Middle frontal gyrus (tissue), 1 donor: ENCODE results near the gene ATP5ME.
"Not testable (repeated sequence)": the region's sequence is repeated elsewhere in the genome, so short reads cannot be mapped to it uniquely, and the experiment has no call there.

Experiments used
- DNase-seq: peaks from one replicate; pipeline ENCODE4 v3.0.0-alpha.2; 2015; ENCODE audit warnings: low spot score; ENCODE audit errors: extremely low spot score

ATP5ME gene

DNA sequence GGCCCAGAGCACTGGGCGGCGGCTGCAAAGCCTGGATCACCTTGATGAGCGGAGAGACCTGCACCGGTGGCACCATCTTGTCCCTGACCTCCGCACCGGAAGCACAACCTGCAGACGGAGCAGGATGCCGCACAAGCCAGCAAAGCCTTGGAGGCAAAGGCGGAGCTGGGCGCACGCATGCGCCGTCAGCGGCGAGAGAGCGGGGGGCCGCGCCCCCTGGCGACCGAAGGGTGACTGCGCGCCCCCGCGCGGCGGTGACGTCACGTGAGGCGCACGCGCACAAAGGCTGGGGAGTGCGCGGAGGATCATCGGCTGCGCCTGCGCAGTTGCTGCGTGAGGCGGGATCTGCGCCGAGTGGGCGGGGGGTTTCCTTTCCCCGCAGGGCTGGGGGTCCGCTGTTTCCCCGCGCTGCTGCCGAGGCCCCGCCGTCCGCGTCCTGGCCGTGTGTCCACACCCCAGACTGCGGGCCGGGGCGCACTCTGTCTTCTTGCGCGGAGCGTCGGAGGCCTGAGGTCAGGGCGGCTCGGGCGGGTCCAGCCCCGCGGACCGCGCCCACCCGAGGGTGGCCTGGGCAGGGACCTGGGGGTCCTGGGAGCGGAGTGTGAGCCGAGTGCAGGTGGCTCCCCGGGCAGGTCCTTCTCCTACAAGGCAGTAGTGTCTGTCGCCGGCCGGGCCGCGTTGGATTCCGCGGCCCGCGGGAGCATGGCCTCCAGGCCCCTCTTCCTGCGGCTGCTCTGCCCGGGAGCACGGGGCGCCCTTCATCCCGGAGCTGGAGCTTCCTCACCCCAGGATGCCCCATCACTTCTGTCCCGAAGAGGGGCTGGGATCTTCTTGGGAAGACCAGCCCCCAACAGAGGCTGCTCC, at the start of gene ATP5ME, which contains the start of gene MYL5:
TSS of gene ATP5ME (minus strand) at position 105 of the 864 bp plus-strand sequence. CDS start at position 76, 29 bp downstream.
TSS of gene MYL5 (plus strand) at position 371 of the 864 bp plus-strand sequence. CDS start 3,485 bp downstream, outside the sequence.
- DNase-seq, result peak; percentile 94

GRCh38 chr4:722851-723360, 48.8 kb upstream of the ATP5ME start:
- DNase-seq, result no peak

DNA sequence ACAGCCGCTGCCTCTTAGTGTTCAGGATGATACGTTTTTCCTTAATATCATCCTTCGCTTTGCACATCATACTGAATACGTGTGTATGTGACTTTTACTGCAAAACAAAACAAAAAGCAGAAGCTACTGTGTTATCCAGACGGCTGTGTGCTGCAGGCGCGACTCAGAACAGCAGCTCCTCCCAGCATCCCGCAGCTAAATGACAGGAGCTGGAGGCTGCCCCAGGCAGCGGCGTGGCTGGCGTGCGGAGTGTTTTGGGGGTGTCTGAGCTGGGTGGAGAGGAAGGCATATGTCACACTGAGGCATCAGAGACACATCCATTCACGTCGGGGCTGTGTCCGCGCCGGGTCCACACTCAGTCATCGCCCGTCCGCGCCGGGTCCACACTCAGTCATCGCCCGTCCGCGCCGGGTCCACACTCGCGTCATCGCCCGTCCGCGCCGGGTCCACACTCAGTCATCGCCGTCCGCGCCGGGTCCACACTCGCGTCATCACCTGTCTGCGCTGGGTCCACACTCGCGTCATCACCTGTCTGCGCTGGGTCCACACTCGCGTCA, 48.2 kb upstream of the ATP5ME start:
- no peak for DNase-seq

GRCh38 chr4:721261-722168, 47.4 kb upstream of the ATP5ME start:
- DNase-seq, result no peak

DNA sequence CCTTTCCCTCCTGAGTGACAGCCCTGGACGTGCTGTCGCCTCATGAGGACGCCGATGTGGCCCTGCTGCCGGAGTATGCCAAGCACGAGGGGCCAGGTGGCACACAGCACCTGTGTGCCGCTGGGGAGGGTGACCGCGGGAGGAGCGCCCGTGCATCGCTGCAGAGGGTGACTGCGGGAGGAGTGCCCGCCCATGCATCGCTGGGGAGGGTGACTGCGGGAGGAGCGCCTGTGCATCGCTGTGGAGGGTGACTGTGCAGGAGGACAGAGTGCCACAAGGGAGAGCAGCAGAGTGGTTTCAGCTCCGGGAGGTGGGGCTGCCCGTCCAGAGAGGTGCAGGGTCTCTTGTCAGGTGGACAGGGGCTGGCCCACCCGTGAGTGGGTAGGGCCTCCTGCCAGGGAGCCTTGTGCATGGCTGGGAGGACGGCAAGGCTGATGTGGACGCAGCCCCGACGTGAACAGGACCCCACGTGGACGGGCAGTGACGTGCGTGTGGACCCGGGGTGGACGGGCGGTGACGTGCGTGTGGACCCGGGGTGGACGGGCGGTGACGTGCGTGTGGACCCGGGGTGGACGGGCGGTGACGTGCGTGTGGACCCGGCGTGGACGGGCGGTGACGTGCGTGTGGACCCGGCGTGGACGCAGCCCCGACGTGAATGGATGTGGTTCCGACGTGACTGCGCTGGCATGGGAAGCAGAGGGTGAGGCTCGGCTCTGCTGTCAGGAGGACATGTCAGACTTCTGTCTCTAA, 46.2 kb upstream of the ATP5ME start:
- no peak for DNase-seq

- DNase-seq, result no peak
Measured at GRCh38 chr4:718460-718859, 44.4 kb upstream of the ATP5ME start.

GRCh38 chr4:717601-718320, 43.7 kb upstream of the ATP5ME start:
- no peak for DNase-seq

- DNase-seq, result no peak
Measured at GRCh38 chr4:714087-714486, 40.0 kb upstream of the ATP5ME start.

DNA sequence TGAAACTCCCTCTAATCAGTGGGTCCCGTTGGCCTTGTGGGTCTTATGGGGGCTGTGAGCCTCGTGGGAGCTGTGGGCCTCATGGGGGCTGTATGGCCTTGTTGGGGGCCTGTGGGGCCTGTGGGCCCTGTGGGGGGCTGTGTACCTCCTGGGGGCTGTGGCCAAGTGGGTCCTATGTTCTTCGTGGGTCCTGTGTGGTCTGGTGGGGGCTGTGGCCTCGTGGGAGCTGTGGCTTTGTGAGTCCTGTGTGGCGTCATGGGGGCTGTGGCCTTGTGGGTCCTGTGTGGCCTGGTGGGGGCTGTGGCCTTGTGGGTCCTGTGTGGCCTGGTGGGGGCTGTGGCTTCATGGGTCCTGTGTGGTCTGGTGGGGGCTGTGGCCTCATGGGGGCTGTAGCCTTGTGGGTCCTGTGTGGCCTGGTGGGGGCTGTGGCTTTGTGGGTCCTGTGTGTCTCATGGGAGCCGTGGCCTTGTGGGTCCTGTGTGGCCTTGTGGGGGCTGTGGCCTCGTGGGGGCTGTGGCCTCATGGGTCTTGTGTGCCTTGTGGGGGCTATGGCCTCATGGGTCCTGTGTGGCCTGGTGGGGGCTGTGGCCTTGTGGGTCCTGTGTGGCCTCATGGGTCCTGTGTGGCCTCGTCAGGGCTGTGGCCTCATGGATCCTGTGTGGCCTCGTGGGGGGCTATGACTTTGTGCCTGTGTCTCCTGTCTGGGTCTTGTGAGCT, 39.0 kb upstream of the ATP5ME start:
- no peak for DNase-seq

DNA sequence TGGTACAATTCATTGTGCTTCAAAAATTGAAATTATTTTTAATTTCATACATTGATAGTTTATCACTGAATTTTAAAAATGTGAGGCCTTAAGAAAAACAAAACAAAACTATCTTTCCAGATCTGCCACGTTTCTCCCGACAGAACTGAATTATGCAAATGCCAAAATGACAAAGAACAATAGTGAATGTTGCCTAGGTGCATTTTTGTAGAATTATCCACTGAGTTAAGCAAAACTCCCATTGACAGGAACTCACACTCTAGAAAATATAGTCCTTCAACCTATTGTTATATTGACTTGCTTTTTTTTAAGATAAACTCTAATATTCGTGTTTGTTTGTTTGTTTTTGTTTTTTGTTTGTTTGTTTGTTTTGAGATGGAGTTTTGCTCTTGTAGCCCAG, 38.0 kb upstream of the ATP5ME start:
- DNase-seq, result no peak

DNA sequence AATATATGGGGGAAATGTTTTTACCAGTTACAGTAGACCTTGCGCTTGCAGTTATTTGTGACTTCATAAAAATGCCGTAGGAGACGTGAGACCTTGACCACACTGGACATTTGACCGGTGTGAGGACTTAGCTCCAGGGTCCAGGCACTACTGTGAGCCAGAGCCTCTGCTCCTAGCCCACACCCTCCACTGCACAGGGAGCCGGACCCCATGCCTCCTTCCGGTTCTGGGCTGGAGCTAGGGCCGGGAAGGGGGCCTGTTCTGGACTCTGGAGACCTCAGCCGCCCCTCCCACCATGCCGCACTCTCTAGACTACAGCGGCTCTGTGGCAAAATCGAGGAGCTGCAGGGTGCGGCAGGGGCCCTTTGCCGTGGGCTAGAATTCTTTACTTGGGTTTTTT, 36.8 kb upstream of the ATP5ME start:
- no peak for DNase-seq

DNA sequence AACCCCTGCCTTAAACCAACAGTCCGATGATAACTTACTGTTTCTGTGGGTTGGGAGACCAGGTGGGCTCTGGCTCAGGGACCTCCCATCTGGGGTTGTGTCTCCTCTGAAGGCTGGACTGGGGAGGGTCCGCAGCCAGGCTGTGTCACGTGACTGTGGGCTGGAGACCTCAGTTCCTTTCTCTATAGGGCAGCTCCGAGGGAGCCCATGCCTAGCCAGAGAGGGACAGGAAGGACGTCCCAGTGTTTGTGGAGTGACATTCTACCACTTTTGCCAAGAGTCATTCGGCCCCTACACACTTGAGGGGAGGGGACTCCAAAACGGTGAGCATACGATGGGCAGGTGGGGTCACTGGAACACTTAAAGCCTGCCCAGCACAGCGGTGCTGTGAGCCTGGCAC, 36.0 kb upstream of the ATP5ME start:
- DNase-seq, result no peak

DNA sequence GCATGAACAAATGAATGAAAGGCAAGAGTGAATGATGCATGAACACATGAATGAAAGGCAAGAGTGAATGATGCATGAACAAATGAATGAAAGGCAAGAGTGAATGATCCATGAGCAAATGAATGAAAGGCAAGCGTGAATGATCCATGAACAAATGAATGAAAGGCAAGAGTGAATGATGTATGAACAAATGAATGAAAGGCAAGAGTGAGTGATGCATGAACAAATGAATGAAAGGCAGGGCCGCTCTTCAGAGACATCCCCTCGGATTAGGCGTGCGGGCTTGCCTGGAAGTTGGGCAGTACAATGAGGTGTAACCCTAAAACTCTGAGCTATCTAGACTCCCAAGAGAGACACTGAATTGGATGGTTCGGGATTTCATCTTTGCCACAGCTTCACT, 35.3 kb upstream of the ATP5ME start:
- no peak for DNase-seq

GRCh38 chr4:708631-708933, 34.5 kb upstream of the ATP5ME start:
- no peak for DNase-seq

GRCh38 chr4:707929-708630, 34.0 kb upstream of the ATP5ME start:
- DNase-seq, result no peak

DNA sequence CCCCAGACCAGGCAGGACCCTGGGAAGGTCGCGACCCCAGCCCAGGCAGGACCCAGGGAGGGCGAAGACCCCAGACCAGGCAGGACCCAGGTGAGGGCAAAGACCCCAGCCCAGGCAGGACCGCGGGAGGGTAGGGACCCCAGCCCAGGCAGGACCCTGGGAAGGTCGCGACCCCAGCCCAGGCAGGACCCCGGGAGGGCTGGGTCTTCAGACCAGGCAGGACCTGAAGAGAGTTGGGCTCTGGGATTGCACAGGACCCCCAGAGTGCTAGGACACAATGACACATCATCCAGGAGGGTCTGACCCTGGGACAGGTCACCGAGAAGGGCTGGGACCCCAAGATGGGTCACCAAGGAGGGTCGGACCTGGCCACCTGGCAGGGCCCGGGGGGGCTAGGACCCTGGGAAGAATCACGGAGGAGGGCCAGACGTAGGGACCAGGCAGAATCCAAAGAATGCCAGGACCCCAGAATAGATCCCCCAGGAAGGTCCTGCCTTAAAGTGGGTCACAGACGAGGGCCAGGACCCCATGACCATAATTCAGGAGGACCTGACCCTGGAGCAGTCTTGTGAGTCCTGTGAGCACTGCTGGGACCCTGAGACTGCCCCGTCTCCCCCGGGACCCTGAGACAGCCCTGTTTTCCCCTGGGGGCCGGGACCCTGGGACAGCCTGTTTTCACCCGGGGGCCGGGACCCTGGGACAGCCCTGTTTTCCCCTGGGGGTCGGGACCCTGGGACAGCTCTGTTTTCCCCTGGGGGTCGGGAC, 32.9 kb upstream of the ATP5ME start:
- no peak for DNase-seq

DNA sequence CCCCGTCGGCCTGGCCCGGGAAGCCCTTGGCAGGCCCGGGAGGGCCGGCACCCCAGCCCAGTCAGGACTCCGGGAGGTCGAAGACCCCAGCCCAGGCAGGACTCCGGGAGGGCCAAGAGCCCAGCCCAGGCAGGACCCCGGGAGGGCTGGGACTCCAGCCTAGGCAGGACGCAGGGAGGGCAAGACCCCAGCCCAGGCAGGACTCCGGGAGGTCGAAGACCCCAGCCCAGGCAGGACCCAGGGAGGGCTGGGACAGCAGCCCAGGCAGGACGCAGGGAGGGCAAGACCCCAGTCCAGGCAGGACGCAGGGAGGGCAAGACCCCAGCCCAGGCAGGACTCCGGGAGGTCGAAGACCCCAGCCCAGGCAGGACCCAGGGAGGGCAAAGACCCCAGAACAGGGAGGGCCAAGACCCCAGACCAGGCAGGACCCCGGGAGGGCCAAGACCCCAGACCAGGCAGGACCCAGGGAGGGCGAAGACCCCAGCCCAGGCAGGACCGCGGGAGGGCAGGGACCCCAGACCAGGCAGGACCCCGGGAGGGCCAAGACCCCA, 32.1 kb upstream of the ATP5ME start:
- DNase-seq, result not testable (repeated sequence)
